ENCODE data around the gene CALM3. TPM values are rescaled to one million over a fixed set of nuclear protein-coding genes. Genes with fewer than 3 reads are reported as not detected.
"Not testable (repeated sequence)": the region's sequence is repeated elsewhere in the genome, so short reads cannot be mapped to it uniquely, and the experiment has no call there.

The CALM3 gene
- total RNA-seq, 1 experiment from 2014 or later, result 343 TPM

GRCh38 chr19:46555628-46556280 is 45.4 kb upstream of the CALM3 start:
- H3K27me3 Mint-ChIP-seq (ENCODE audit: low read depth), result peaks cover 24% of the 10 kb centered on the region
- Histone ChIP-seq H3K18ac (ENCODE audit: insufficient read length, low read depth, low read length) (no peak overlapping the region), H2BK5ac (ENCODE audit: insufficient read length, low read length) (no peak overlapping the region), H3K79me1 (ENCODE audit: insufficient read depth, low read depth, low read length, poor library complexity, severe bottlenecking) (no peaks in the 10 kb centered on the region), H2AFZ (ENCODE audit: low read length) (no peak overlapping the region), H3K56ac (ENCODE audit: insufficient read length, low read depth, low read length) (no peak overlapping the region), H3K14ac (ENCODE audit: insufficient read depth, low read length) (no peak overlapping the region), H3K9me3 (ENCODE audit: control insufficient read depth, low read depth, low read length) (peaks cover 7% of the 10 kb centered on the region), H3K4ac (ENCODE audit: low read depth, low read length) (no peak overlapping the region), H3K4me2 (ENCODE audit: insufficient read depth, insufficient read length, low read length) (no peak overlapping the region), H4K20me1 (ENCODE audit: control insufficient read depth, insufficient read depth, insufficient read length) (no peaks in the 10 kb centered on the region), H3K27me3 (ENCODE audit: insufficient read depth, low read length) (no peaks in the 10 kb centered on the region), H3K23ac (ENCODE audit: insufficient read length, low read depth, low read length) (no peak overlapping the region), H4K5ac (ENCODE audit: insufficient read length, low read depth, low read length) (no peak overlapping the region), H4K8ac (replicated peaks; ENCODE audit: insufficient read length, low read depth, low read length) (no peak overlapping the region), H2BK120ac (ENCODE audit: low read depth, low read length, poor library complexity, severe bottlenecking) (no peak overlapping the region), H3K9ac (ENCODE audit: extremely low read depth, insufficient read length, low read length) (no peak overlapping the region), H4K91ac (ENCODE audit: insufficient read length, low read depth, low read length) (no peak overlapping the region), H3K27ac (ENCODE audit: insufficient read length, low read depth, low read length) (no peak overlapping the region), H2BK20ac (ENCODE audit: low read depth, low read length, poor library complexity, severe bottlenecking) (no peak overlapping the region), H3T11ph (ENCODE audit: low read length) (no peak overlapping the region), H2BK15ac (ENCODE audit: low read depth, low read length) (no peak overlapping the region), H2AK5ac (ENCODE audit: insufficient read length, low read length) (no peak overlapping the region), H2BK12ac (ENCODE audit: insufficient read length, low read depth, low read length) (no peak overlapping the region), H3K4me1 (ENCODE audit: insufficient read depth, low read length) (no peaks in the 10 kb centered on the region), H3K23me2 (ENCODE audit: insufficient read length, low read depth, low read length, poor library complexity, severe bottlenecking) (no peaks in the 10 kb centered on the region), H3K79me2 (ENCODE audit: insufficient read depth, low read length) (no peaks in the 10 kb centered on the region)
- TF ChIP-seq CTCF (conservative IDR thresholded peaks at IDR 0.05), result no peak
- no peaks in the 10 kb centered on the region; a peak in 1 of 7 replicates for H3K36me3 Mint-ChIP-seq (ENCODE audit: insufficient read depth in 1 of 3, low read depth in 3 of 3)
- no CpG with 5 or more reads among the region's 2 CpGs for WGBS (ENCODE audit: extremely low coverage, insufficient read length, low lambda C conversion rate)
- H3K4me1 Mint-ChIP-seq, result no peaks in the 10 kb centered on the region
- no peak overlapping the region for H3K4me3 Mint-ChIP-seq
- H3K9me3 Mint-ChIP-seq, result peaks cover 24 to 34% of the 10 kb centered on the region in 2 experiments
- no peak overlapping the region for H3K27ac Mint-ChIP-seq
- no peak for DNase-seq

- H3K27ac ChIP-seq (ENCODE audit: insufficient read length, low read depth, low read length); H3K18ac ChIP-seq (ENCODE audit: insufficient read length, low read depth, low read length); H3K79me2 ChIP-seq (ENCODE audit: insufficient read depth, low read length); H2BK20ac ChIP-seq (ENCODE audit: low read depth, low read length, poor library complexity, severe bottlenecking); H3K4me1 Mint-ChIP-seq; H3K23ac ChIP-seq (ENCODE audit: insufficient read length, low read depth, low read length); H4K20me1 ChIP-seq (ENCODE audit: control insufficient read depth, insufficient read depth, insufficient read length); H2BK12ac ChIP-seq (ENCODE audit: insufficient read length, low read depth, low read length); H3T11ph ChIP-seq (ENCODE audit: low read length); DNase-seq; H3K4ac ChIP-seq (ENCODE audit: low read depth, low read length); H4K5ac ChIP-seq (ENCODE audit: insufficient read length, low read depth, low read length); H3K56ac ChIP-seq (ENCODE audit: insufficient read length, low read depth, low read length); H2AFZ ChIP-seq (ENCODE audit: low read length); H2BK5ac ChIP-seq (ENCODE audit: insufficient read length, low read length); H3K23me2 ChIP-seq (ENCODE audit: insufficient read length, low read depth, low read length, poor library complexity, severe bottlenecking); H3K9me3 ChIP-seq (ENCODE audit: control insufficient read depth, low read depth, low read length); H3K79me1 ChIP-seq (ENCODE audit: insufficient read depth, low read depth, low read length, poor library complexity, severe bottlenecking); H3K9ac ChIP-seq (ENCODE audit: extremely low read depth, insufficient read length, low read length); H3K36me3 Mint-ChIP-seq (ENCODE audit: insufficient read depth in 1 of 3, low read depth in 3 of 3); H3K27me3 ChIP-seq (ENCODE audit: insufficient read depth, low read length); H4K91ac ChIP-seq (ENCODE audit: insufficient read length, low read depth, low read length); H3K4me1 ChIP-seq (ENCODE audit: insufficient read depth, low read length); H3K4me3 Mint-ChIP-seq; H3K4me2 ChIP-seq (ENCODE audit: insufficient read depth, insufficient read length, low read length); H2BK120ac ChIP-seq (ENCODE audit: low read depth, low read length, poor library complexity, severe bottlenecking); H3K14ac ChIP-seq (ENCODE audit: insufficient read depth, low read length); H3K27ac Mint-ChIP-seq; H2AK5ac ChIP-seq (ENCODE audit: insufficient read length, low read length); H4K8ac ChIP-seq (replicated peaks; ENCODE audit: insufficient read length, low read depth, low read length); H2BK15ac ChIP-seq (ENCODE audit: low read depth, low read length): not testable (repeated sequence)
- H3K27me3 Mint-ChIP-seq (ENCODE audit: low read depth), result peaks cover 20% of the 10 kb centered on the region
- no CpG with 5 or more reads among the region's 5 CpGs for whole genome bisulfite sequencing (ENCODE audit: extremely low coverage, insufficient read length, low lambda C conversion rate)
- H3K9me3 Mint-ChIP-seq, result peaks cover 18 to 26% of the 10 kb centered on the region in 2 experiments
Observed at GRCh38 chr19:46556471-46556870, 44.7 kb upstream of the CALM3 start.

Data from H9 (cell line).